ENCODE measurements around the gene PAM. TPM values are rescaled to one million over a fixed set of nuclear protein-coding genes. Genes with fewer than 3 reads are reported as not detected.

Gene PAM
- total RNA-seq, 2 donors from 2014 or later: 2,512 to 4,531 TPM

GRCh38 chr5:102823441-102823874 lies 68.4 kb downstream of the PAM start:
- TF ChIP-seq CTCF (IDR thresholded peaks at IDR 0.05): no peak
- Histone ChIP-seq H3K4me3 (no peak overlapping the region), H3K36me3 (no peaks in the 10 kb centered on the region), H3K4me1 (peaks cover 0 to 13% of the 10 kb centered on the region in 2 donors), H3K27me3 (no peaks in the 10 kb centered on the region), H3K9me3 (no peaks in the 10 kb centered on the region), H3K27ac (no peak overlapping the region)
- no peak for DNase-seq (ENCODE audit: low spot score)

GRCh38 chr5:102826629-102827028 lies 71.5 kb downstream of the PAM start:
- H3K4me1 ChIP-seq: peaks cover 0 to 6% of the 10 kb centered on the region in 2 donors
- H3K27ac ChIP-seq: no peak overlapping the region
- no peak for TF ChIP-seq CTCF (IDR thresholded peaks at IDR 0.05)
- no peaks in the 10 kb centered on the region for H3K9me3 ChIP-seq
- H3K4me3 ChIP-seq: no peak overlapping the region
- DNase-seq (ENCODE audit: low spot score): no peak
- no peaks in the 10 kb centered on the region for H3K36me3 ChIP-seq
- H3K27me3 ChIP-seq: no peaks in the 10 kb centered on the region

GRCh38 chr5:102830241-102830640 lies 75.1 kb downstream of the PAM start:
- DNase-seq (ENCODE audit: low spot score): no peak
- Histone ChIP-seq H3K4me1 (peaks cover 0 to 12% of the 10 kb centered on the region in 2 donors), H3K27me3 (no peaks in the 10 kb centered on the region), H3K36me3 (no peaks in the 10 kb centered on the region), H3K4me3 (no peak overlapping the region), H3K9me3 (no peaks in the 10 kb centered on the region), H3K27ac (no peak overlapping the region)
- TF ChIP-seq CTCF (IDR thresholded peaks at IDR 0.05): no peak

- Histone ChIP-seq H3K27ac (no peak overlapping the region), H3K9me3 (no peaks in the 10 kb centered on the region), H3K36me3 (no peaks in the 10 kb centered on the region), H3K27me3 (no peaks in the 10 kb centered on the region), H3K4me3 (no peak overlapping the region), H3K4me1 (peaks cover 0 to 20% of the 10 kb centered on the region in 2 donors)
- no peak for TF ChIP-seq CTCF (IDR thresholded peaks at IDR 0.05)
- no peak for DNase-seq (ENCODE audit: low spot score)
These were observed 77.3 kb downstream of the PAM start for GRCh38 chr5:102832445-102832844.

- Histone ChIP-seq H3K9me3 (no peaks in the 10 kb centered on the region), H3K27me3 (no peaks in the 10 kb centered on the region), H3K36me3 (no peaks in the 10 kb centered on the region), H3K4me3 (no peak overlapping the region), H3K27ac (no peak overlapping the region), H3K4me1 (peaks cover 0 to 20% of the 10 kb centered on the region in 2 donors)
- DNase-seq (ENCODE audit: low spot score): no peak
- TF ChIP-seq CTCF (IDR thresholded peaks at IDR 0.05): no peak
These were observed 78.0 kb downstream of the PAM start for GRCh38 chr5:102833146-102833545.

GRCh38 chr5:102834438-102834964 lies 79.4 kb downstream of the PAM start:
- no peak for TF ChIP-seq CTCF (IDR thresholded peaks at IDR 0.05)
- no peaks in the 10 kb centered on the region for H3K9me3 ChIP-seq
- no peak for DNase-seq (ENCODE audit: low spot score)
- H3K4me3 ChIP-seq: no peak overlapping the region
- H3K4me1 ChIP-seq: peaks cover 0 to 20% of the 10 kb centered on the region in 2 donors
- no peak overlapping the region for H3K27ac ChIP-seq
- no peaks in the 10 kb centered on the region for H3K27me3 ChIP-seq
- H3K36me3 ChIP-seq: no peaks in the 10 kb centered on the region
